Mammary epithelial cell (primary cell): ENCODE data around the gene PFDN1.

ENCODE experiments used
- CTCF ChIP-seq, 2 donors: IDR thresholded peaks in 1 of 2; conservative IDR thresholded peaks in 1 of 2; 2 replicates each; pipeline ENCODE4 v1.5.1; 2011 to 2012; ENCODE audit warnings: inconsistent platforms in 2 of 2, low read length in 2 of 2, mild to moderate bottlenecking in 2 of 2, control low read depth in 1 of 2, low read depth in 1 of 2; ENCODE audit not compliant: insufficient read depth in 1 of 2; ENCODE audit errors: extremely low read depth in 1 of 2
- EZH2 ChIP-seq: IDR thresholded peaks from 2 replicates; pipeline ENCODE4 v1.6.1; 2012; ENCODE audit warnings: low read length, inconsistent platforms, borderline replicate concordance

GRCh38 chr5:140205216-140205615 lies 97.7 kb downstream of the PFDN1 start:
- TF ChIP-seq CTCF (conservative IDR thresholded peaks at IDR 0.05 in 1 of 2, IDR thresholded peaks at IDR 0.05 in 1 of 2; ENCODE audit: extremely low read depth in 1 of 2, insufficient read depth in 1 of 2, low read depth in 1 of 2, low read length in 2 of 2) (no peak), EZH2 (no peak)
